ENCODE measurements around the gene ARAP3.
A peak's percentile ranks its signal among the peaks of the same experiment; 100 is the strongest.
"Not testable (repeated sequence)": the region's sequence is repeated elsewhere in the genome, so short reads cannot be mapped to it uniquely, and the experiment has no call there.

The ARAP3 gene

DNA sequence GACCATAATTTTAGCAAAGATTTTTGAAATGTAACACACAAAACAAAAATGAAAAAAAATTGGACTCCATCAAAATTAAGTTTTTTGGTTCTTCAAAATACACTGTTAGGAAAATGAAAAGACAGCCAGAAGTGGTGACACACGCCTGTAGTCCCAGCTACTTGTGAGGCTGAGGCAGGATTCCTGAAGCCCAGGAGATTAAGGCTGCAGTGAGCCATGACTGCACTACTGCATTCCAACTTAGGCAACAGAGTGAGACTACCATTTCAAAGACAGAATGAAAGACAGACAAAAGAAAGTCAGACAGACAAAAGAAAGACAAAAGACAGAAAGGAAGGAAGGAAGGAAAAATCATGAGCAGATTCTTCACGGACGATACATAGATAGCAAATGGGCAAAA, 70.7 kb downstream of the ARAP3 start:
- no peak for DNase-seq

DNA sequence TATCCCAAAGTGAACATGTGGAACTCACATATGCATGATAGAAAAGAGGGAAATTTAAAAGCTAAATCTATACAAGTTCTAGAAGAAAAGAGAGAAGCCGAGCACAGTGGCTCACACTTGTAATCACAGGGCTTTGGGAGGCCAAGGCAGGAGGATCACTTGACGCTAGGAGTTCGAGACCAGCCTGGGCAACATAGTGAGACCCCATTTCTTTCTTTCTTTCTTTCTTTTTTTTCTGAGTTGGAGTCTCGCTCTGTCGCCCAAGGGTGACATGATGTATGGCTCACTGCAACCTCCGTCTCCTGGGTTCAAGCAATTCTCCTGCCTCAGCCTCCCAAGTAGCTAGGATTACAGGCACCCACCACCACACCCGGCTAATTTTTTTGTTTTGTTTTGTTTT, 72.1 kb downstream of the ARAP3 start:
- DNase-seq: not testable (repeated sequence)

DNA sequence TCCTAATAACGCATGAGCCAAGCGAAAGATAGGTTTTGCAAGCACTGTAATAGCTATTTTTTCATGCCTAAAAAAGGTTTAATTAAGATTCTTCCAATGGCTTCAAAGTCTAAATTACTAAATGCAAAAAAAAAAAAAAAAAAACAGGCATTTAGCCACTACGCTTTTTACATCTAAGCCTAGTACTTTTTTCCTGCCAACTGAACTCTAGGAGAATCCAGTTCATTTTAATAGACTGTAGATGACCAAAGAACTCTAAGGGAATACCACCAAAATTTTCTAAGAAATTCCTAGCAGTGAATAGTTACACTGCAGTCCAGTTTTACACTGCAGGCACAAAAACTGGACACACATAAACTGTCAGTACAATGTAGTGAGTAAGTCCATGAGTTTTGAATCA, 73.0 kb downstream of the ARAP3 start:
- DNase-seq: no peak

DNA sequence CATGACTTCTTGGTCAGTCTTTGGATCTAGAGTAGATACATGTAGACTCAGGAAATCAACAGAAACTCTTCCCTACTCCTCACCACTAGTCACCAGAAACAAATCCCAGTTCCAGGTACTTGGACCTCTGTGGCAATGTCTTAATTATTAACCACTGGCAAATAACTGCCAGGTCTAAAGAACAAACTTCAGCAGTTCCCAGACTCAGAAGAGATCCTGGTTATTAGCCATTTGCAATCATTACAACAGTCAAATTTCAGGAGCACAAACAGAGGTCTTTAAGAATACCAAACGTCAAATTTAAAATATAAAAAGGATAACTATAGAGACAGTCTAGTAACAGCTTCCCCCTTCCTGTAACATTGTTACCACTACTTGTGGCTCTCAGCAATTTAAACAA, 73.5 kb downstream of the ARAP3 start:
- no peak for DNase-seq

DNA sequence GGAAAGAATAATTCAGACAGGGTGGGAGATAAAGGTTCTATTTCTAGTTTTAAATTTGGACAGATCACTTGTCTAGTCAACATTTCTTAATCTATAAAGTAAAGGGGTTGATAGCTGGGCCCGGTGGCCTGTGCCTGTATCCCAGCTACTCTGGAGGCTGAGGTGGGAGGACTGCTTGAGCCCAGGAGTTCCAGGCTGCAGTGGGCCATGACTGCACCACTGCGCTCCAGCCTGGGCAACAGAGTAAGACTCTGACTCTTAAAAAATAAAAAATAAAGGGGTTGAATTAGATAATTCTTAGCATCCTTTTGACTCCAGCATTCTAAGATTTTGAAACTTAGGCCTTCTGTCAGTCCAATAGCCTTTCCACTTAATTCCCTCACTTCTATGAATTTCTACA, 74.0 kb downstream of the ARAP3 start:
- no peak for DNase-seq

DNA sequence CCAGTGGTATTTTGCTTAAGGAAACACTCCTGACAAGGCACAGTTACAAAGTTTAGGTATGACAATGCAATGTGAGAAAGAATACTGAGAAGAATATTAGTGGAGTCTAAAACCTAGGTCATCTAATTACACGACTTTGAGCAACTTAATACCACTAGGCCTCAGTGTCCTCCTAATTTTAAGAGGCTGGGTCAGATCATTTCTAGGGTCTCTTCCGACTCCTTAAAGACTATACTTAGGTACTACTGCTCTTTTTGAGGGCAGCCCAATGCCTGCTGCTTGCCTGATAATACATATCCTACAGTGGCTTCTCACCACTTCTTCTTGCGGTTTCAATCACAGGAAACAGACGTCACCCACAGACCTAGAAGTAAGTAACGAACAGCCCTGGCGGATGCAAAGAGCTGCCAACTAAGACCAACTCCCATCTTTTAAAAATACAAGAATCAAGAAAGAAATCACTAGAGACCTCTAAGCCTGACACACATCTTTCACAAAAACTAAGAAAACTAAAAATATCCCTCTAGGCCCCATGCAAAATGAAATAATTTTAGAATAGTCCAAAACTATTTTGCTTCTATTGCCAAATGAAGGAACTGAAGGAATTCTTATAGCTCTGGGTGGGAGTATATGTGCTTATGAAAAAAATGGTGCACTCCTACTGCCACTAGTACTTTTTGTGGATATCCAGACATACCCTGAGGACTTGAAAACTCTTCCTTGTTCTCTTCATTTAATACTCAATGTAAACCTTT, 76.3 kb downstream of the ARAP3 start:
- peak; percentile 66 for DNase-seq

DNA sequence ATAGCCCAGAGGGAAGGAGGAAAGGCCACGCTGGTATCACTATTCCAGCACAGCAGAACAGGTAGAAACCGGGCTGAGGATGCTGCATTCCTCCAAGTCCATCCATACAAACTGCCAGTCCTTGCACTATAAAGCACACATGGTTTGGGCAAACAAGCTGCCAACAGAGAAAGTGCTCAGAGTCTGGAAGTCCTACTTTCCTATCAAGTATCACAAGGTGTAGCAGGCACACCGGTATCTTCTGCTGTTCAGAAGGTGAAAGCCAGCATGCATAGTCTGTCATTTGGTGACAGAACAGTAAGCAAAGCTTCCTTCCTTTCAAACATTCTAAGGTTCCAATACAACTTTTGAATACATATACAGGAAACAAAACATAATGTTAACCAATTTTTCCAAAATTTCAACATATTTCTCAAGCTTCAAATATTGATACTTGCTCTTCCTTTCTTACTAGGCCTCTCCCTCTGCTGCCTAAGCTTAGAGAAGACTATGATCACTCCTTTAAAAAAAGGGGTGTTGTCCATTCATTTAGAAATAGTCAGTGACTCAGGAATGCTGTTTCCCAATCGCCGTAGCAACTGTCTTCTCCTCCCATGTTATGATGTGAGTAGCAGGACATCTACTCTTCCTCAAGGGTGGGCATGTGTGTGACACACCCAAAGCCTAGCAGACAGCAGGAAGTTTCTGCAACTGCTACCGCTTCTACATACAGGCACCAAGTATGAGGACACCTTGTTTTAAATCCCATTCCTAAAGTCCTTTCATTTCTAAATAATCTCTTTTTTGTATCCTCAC, 77.9 kb downstream of the ARAP3 start:
- DNase-seq: no peak
